Activated naive CD8-positive, alpha-beta T cell treated with anti-CD3 and anti-CD28 coated beads, Interleukin-2, amount 50 U/mL, for 16 hours (primary cell): Measurements from ENCODE around the gene C1QTNF1.

Source experiments
- DNase-seq: peaks from one replicate; pipeline ENCODE4 v3.0.0-alpha.2; 2020; ENCODE audit warnings: low read depth, low spot score

C1QTNF1 gene

DNA sequence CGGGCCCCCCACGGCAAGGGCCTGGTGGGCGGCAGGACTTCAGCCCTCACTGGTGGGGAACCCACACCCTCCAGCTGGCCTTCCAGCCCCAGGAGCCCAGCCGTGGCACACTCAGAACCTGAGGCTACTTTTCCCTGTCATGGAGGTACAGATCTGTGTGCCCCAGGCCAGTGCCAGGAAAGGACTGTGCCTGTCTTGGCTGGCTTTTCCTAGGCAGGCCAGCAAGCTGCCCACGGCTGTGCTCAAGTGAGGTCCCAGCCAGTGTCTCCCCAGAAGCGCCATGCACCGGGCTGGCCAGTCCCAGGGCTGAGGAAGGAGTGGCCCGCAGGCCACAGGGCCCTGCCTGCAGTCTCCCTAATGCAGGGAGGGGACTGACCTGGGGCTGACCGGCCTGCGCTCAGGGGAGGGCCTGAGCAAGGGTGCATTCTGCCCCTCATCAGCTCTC is 67.3 kb downstream of the C1QTNF1 start:
- no peak for DNase-seq

GRCh38 chr17:79092567-79092966 is 68.6 kb downstream of the C1QTNF1 start:
- no peak for DNase-seq

DNA sequence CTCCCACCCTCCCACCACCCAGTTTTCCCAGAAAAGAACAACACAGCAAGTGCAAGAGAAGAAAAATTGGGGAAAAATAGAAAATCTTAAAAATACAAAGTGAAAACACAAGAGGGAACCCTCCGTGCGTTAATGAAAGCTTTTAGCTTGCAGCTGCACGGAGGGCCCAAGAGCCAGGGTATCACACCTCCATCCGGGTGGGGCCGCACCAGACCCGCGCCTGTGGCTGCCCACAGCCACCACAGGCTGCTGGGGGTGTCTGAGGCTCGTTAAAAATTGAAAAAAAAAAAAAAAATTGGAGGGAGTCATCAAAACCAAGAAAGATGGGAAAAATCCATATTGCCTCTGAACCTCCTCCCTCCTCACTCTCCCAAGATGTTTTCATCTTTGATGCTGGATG is 69.3 kb downstream of the C1QTNF1 start:
- no peak for DNase-seq

GRCh38 chr17:79094261-79094660 is 70.3 kb downstream of the C1QTNF1 start:
- DNase-seq: no peak

DNA sequence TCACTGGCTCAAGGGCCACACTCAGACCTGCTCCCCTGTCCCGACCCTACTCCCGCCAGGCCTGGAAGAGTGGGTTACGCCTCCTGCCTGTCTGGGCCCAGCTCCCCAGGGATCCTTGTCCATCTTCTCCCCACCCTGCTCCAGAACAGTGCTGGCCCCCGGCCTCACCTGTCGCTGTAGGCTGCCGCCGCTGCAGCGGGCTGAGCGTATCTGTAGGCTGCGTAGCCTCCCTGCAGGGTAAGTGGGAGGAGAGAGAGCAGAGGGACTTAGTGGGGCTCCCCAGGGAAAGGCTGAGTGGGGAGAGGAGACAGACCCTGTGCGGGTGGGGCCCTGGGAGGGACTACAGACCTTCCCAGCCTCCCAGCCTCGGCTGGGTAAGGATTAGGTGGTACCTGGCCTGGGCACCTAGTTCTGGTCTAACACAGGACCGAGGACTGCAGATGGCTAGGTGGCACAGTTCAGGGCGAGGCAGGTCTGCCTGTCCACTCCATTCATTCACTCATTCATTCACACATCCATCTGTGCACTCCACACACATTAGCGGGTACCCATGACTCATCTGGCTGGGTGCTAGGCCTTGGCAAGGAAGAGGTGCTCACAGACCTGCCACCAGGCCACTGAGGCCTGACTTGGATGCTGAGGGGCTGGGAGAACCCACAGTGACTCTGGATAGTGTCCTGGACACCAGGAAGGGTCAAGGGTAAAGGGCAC is 71.5 kb downstream of the C1QTNF1 start:
- no peak for DNase-seq

GRCh38 chr17:79096477-79096876 is 72.5 kb downstream of the C1QTNF1 start:
- DNase-seq: no peak

DNA sequence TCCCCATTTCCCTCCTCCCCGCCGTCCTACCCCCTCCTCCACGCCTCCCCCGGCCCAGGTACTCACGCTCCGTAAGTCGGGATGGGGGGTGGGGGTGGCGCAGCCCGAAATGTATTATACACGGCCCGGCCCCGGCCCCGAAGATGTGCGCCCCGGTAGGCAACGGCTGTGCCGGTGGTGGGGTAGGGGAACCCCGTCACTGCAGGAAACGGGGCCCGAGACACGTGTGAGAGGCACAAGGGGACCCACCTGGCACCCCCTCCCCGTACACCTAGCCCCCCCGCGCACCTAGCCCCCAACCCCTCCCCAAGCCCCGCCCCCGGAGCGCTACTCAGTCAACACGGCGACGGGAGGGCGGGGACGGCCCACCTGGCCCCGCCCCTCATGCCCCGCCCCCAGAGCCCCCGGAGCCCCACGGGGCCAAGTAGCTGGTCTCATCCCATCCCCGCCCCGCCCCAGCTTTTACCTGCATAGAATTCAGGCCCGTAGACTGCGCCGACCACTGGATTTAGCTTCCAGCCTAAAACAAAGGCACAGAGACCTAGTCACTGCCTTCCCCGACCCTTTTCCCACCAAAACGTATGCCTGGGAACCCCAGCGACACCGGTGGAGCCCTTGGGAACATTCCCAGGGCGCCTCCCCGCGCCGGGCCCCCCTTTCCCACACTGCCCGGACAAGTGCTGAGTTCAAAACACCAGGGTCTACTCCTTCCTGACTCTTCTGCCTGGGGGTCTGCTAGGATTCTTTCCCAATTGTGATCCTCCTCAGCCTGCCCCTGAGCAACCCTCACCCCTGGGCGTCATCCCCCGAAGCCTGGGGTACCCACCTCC is 73.5 kb downstream of the C1QTNF1 start:
- DNase-seq: no peak

DNA sequence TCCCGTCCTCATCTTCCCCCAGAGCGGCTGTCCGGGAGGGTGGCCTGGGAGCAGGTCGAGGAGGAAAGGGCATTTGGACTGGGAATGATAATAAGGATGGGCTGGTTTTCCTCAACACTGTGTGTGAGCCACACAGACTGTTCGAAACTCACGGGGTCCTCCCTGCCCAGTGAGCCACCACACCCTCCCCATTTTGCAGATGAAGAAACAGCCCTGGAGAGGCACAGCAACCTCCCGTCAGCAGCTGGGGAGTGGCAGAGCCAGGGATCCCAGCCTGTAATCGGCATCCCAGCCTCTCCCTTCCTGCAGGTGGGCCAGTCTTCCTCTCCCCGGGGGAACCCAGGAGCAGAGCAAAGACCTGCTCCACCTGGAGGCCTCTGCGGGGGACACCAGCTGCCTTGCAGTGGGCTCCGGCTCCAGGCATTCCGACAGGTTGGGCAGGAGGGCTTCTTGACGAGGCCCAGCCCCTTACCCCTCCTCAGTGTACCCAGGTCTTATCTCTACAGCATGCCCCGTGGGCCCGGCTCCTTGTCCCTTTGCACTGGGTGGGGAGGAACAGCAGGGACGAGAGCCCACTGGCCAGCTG is 74.4 kb downstream of the C1QTNF1 start:
- no peak for DNase-seq
